Endothelial cell of umbilical vein (primary cell): ENCODE data around the gene STAT4. TPM values are rescaled to one million over a fixed set of nuclear protein-coding genes. Genes with fewer than 3 reads are reported as not detected.

Experiments
- BruUV-seq: library from RNA; stranded (reverse); fragments of 400-500 nt; replicated peaks from 2 replicates; lab custom pipeline; 2021; lab: Mats Ljungman, UMichigan
- CTCF ChIA-PET: fragments of 300-600, 350-600 bp; sonication (Branson Sonifier 250); formaldehyde crosslinking; loops from one replicate; lab custom pipeline; 2021; ENCODE audit warnings: antibody characterized with exemption, inconsistent platforms; lab: Charles Lee
- POLR2A ChIA-PET: fragments of 300-600, 350-600 bp; sonication (Branson Sonifier 250); formaldehyde crosslinking; loops from one replicate; lab custom pipeline; 2021; ENCODE audit warnings: antibody characterized with exemption, inconsistent platforms; lab: Charles Lee
- DNase-seq: peaks from one replicate; pipeline ENCODE4 v3.0.0-alpha.2; 2011; ENCODE audit warnings: low read depth, low spot score
- FAIRE-seq: peaks from 2 replicates; lab custom pipeline; 2011; peaks lifted over from hg19 to GRCh38; lab: Jason Lieb, UNC
- H2AFZ ChIP-seq: 2 replicates; pipeline ENCODE4 v1.6.0; 2012; ENCODE audit warnings: low read depth, low read length, control low read depth, inconsistent platforms
- H3K27ac ChIP-seq: 2 replicates; pipeline ENCODE4 v1.5.1; 2011; ENCODE audit warnings: low read depth, mild to moderate bottlenecking, control low read depth, low read length, moderate library complexity; ENCODE audit not compliant: insufficient read depth
- H3K27me3 ChIP-seq, 2 experiments: 2 replicates each; pipeline versions ENCODE4 v1.6.0 to v1.6.1; 2011; ENCODE audit warnings: low read length in 2 of 2, mixed read lengths in 1 of 2; ENCODE audit not compliant: control insufficient read depth in 2 of 2, insufficient read depth in 2 of 2
- H3K36me3 ChIP-seq, 2 experiments: 2 replicates in 1 of 2; 3 replicates in 1 of 2; pipeline ENCODE4 v1.5.1; 2011; ENCODE audit warnings: low read length in 2 of 2, mild to moderate bottlenecking in 1 of 2, moderate library complexity in 1 of 2; ENCODE audit not compliant: control insufficient read depth in 2 of 2, insufficient read depth in 2 of 2; ENCODE audit errors: extremely low read depth in 1 of 2
- H3K4me1 ChIP-seq: 3 replicates; pipeline ENCODE4 v1.5.1; 2011; ENCODE audit warnings: mild to moderate bottlenecking, low read length; ENCODE audit not compliant: control insufficient read depth, insufficient read depth; ENCODE audit errors: extremely low read depth
- H3K4me2 ChIP-seq: 2 replicates; pipeline ENCODE4 v1.6.1; 2011; ENCODE audit warnings: low read length, control low read depth, mixed read lengths; ENCODE audit not compliant: insufficient read depth
- H3K4me3 ChIP-seq, 3 experiments: fragments of 200-600 bp in 1 of 3; sonication (generic), shearing (Covaris generic) in 1 of 3; replicated peaks in 1 of 3; 2 replicates each; pipeline ENCODE4 v1.5.1; 2011 to 2016; ENCODE audit warnings: control low read depth in 3 of 3, low read length in 3 of 3, mild to moderate bottlenecking in 2 of 3, inconsistent platforms in 1 of 3, low read depth in 1 of 3, moderate library complexity in 1 of 3; ENCODE audit not compliant: insufficient read depth in 1 of 3
- H3K79me2 ChIP-seq: 2 replicates; pipeline ENCODE4 v1.6.0; 2012; ENCODE audit warnings: low read length, inconsistent platforms; ENCODE audit not compliant: control insufficient read depth, insufficient read depth
- H3K9ac ChIP-seq: replicated peaks from 2 replicates; pipeline ENCODE3; 2011; ENCODE audit warnings: low read length, control low read depth; ENCODE audit not compliant: insufficient read depth; ENCODE audit errors: extremely low read depth
- H3K9me1 ChIP-seq: replicated peaks from 3 replicates; pipeline ENCODE4 v1.6.0; 2011; ENCODE audit warnings: mild to moderate bottlenecking, low read length; ENCODE audit not compliant: control insufficient read depth, insufficient read depth; ENCODE audit errors: extremely low read depth
- H3K9me3 ChIP-seq: replicated peaks from 2 replicates; pipeline ENCODE4 v1.5.1; 2012; ENCODE audit warnings: low read length, inconsistent platforms; ENCODE audit not compliant: control insufficient read depth, insufficient read depth
- H4K20me1 ChIP-seq: replicated peaks from 2 replicates; pipeline ENCODE3; 2011; ENCODE audit warnings: mild to moderate bottlenecking, low read length; ENCODE audit not compliant: control insufficient read depth, insufficient read depth; ENCODE audit errors: extremely low read depth
- CTCF ChIP-seq, 2 donors: IDR thresholded peaks; 1 replicate in 1 of 2; 2 replicates in 1 of 2; pipeline ENCODE4 v1.5.1; 2011; ENCODE audit warnings: low read length in 2 of 2, mild to moderate bottlenecking in 2 of 2, moderate library complexity in 2 of 2, control low read depth in 1 of 2, inconsistent platforms in 1 of 2, low read depth in 1 of 2; ENCODE audit not compliant: insufficient read depth in 1 of 2; ENCODE audit errors: extremely low read depth in 1 of 2
- EZH2 ChIP-seq: IDR thresholded peaks from 2 replicates; pipeline ENCODE4 v1.6.1; 2012; ENCODE audit warnings: borderline replicate concordance, low read depth, mild to moderate bottlenecking, moderate library complexity, low read length, inconsistent platforms; ENCODE audit not compliant: severe bottlenecking
- FOS ChIP-seq: IDR thresholded peaks from 2 replicates; pipeline ENCODE4 v1.6.1; 2011; ENCODE audit warnings: mild to moderate bottlenecking, low read length, moderate library complexity, borderline replicate concordance; ENCODE audit not compliant: insufficient read depth
- GATA2 ChIP-seq: IDR thresholded peaks from 2 replicates; pipeline ENCODE4 v1.7.0; 2011; ENCODE audit warnings: low read depth, mild to moderate bottlenecking, moderate library complexity, mixed read lengths, low read length; ENCODE audit not compliant: insufficient read length, insufficient read depth
- JUN ChIP-seq: IDR thresholded peaks from 2 replicates; pipeline ENCODE4 v1.6.1; 2011; ENCODE audit warnings: borderline replicate concordance, low read depth; ENCODE audit not compliant: insufficient read length, insufficient read depth
- MAX ChIP-seq: IDR thresholded peaks from 2 replicates; pipeline ENCODE4 v1.6.1; 2011; ENCODE audit not compliant: insufficient read depth, insufficient read length
- MYC ChIP-seq: IDR thresholded peaks from one replicate; pipeline ENCODE4 v1.6.1; 2011; ENCODE audit warnings: mild to moderate bottlenecking, low read depth, low read length
- POLR2A ChIP-seq: IDR thresholded peaks from 2 replicates; pipeline ENCODE4 v1.6.1; 2012; ENCODE audit warnings: low read depth, mild to moderate bottlenecking, control low read depth, low read length
- POLR2AphosphoS5 ChIP-seq: IDR thresholded peaks from 2 replicates; pipeline ENCODE4 v1.6.1; 2012; ENCODE audit warnings: low read depth, mild to moderate bottlenecking, control low read depth, low read length, moderate library complexity; ENCODE audit not compliant: insufficient read depth
- dilution Hi-C: fragments of 300-500 bp; cut with MboI; formaldehyde crosslinking; loops from one replicate; pipeline ENCODE4 v1.15.0; 2019; ENCODE audit warnings: low sequenced_read_pairs; ENCODE audit not compliant: extremely low pct_ligation_motif_present
- intact Hi-C: fragments of 100-400 bp; cut with micrococcal nuclease; formaldehyde crosslinking; loops from one replicate; pipeline ENCODE4 v1.10.0; 2022
- polyA plus RNA-seq, 4 experiments: library from polyadenylated mRNA; depleted of rRNA in 3 of 4; stranded (reverse) in 3 of 4; unstranded in 1 of 4; fragments of >200 nt; gene quantifications; 2 replicates each; pipeline versions ENCODE4 v1.2.1 to v1.2.3, GENCODE V29; 2011 to 2012; ENCODE audit warnings: missing spikeins in 1 of 4
- total RNA-seq: library from RNA; stranded (reverse); gene quantifications from 2 replicates; pipeline ENCODE4 v1.2.3, GENCODE V29; 2021

The STAT4 gene
- total and polyA plus RNA-seq, 2 donors (not counting 3 experiments of a cell fraction or from before 2014, with no cell fraction given), result 0.46 to 1.2 TPM

GRCh38 chr2:191087311-191087710 lies 63.5 kb downstream of the STAT4 start:
- Histone ChIP-seq H3K27me3 (no peaks in the 10 kb centered on the region), H3K9me1 (no peaks in the 10 kb centered on the region), H3K9ac (no peak overlapping the region), H3K4me2 (no peak overlapping the region), H3K79me2 (no peaks in the 10 kb centered on the region), H4K20me1 (no peaks in the 10 kb centered on the region), H3K27ac (no peak overlapping the region), H3K9me3 (no peaks in the 10 kb centered on the region), H2AFZ (no peak overlapping the region), H3K36me3 (no peaks in the 10 kb centered on the region), H3K4me3 (no peak overlapping the region), H3K4me1 (no peaks in the 10 kb centered on the region)
- TF ChIP-seq FOS, result no peak
- no peak for TF ChIP-seq GATA2
- TF ChIP-seq EZH2, result no peak
- TF ChIP-seq JUN, result no peak
- TF ChIP-seq CTCF (IDR thresholded peaks at IDR 0.05; ENCODE audit: extremely low read depth in 1 of 2, insufficient read depth in 1 of 2, low read depth in 1 of 2, low read length in 2 of 2), result no peak
- no peak for TF ChIP-seq MYC
- TF ChIP-seq MAX, result no peak
- TF ChIP-seq POLR2A, result no peak
- TF ChIP-seq POLR2AphosphoS5, result no peak
- no peak for FAIRE-seq
- BruUV-seq, result no TSS peak
- no peak for DNase-seq
- CTCF ChIA-PET, result interaction anchor here (2.2 kb wide), 1 partner anchor 35 kb away, joined by 7 read pairs; no protein-coding TSS in a partner anchor
- POLR2A ChIA-PET, result no interaction called here
- intact Hi-C loops (no loop called here), dilution Hi-C loops (no loop called here)
